Neural cell (in vitro differentiated cells): ENCODE measurements around the gene BICRAL. TPM values are rescaled to one million over a fixed set of nuclear protein-coding genes. Genes with fewer than 3 reads are reported as not detected.
"Not testable (repeated sequence)": the region's sequence is repeated elsewhere in the genome, so short reads cannot be mapped to it uniquely, and the experiment has no call there.

ENCODE experiments used
- H2AFZ ChIP-seq: fragments of 200-600, 300-800 bp; sonication (generic), shearing (Covaris generic); 2 replicates; pipeline ENCODE4 v1.6.0; 2014; ENCODE audit warnings: low read depth, mild to moderate bottlenecking, antibody characterized with exemption, low read length, moderate library complexity
- H3F3A ChIP-seq: fragments of 200-600 bp; shearing (Covaris generic); 2 replicates; pipeline ENCODE4 v1.6.1; 2016; ENCODE audit warnings: mild to moderate bottlenecking, moderate library complexity, mixed read lengths, antibody characterized with exemption, low read length; ENCODE audit not compliant: insufficient read depth, poor library complexity, severe bottlenecking
- H3K27ac ChIP-seq: fragments of 200-600, 300-800 bp; sonication (generic), shearing (Covaris generic); 2 replicates; pipeline ENCODE4 v1.5.1; 2014; ENCODE audit warnings: mild to moderate bottlenecking, low read length, moderate library complexity
- H3K27me3 ChIP-seq: fragments of 300-800, 200-600 bp; sonication (generic), shearing (Covaris generic); 2 replicates; pipeline ENCODE4 v1.6.0; 2014; ENCODE audit warnings: mild to moderate bottlenecking, low read depth, low read length, moderate library complexity; ENCODE audit not compliant: insufficient read depth
- H3K36me3 ChIP-seq: fragments of 300-800, 200-600 bp; sonication (generic), shearing (Covaris generic); 2 replicates; pipeline ENCODE4 v1.5.1; 2014; ENCODE audit warnings: mild to moderate bottlenecking, antibody characterized with exemption, low read length, moderate library complexity; ENCODE audit not compliant: insufficient read depth
- H3K4me2 ChIP-seq: fragments of 300-800, 200-600 bp; sonication (generic), shearing (Covaris generic); 2 replicates; pipeline ENCODE4 v1.6.0; 2014; ENCODE audit warnings: mild to moderate bottlenecking, low read length
- H3K4me3 ChIP-seq: fragments of 300-800, 200-600 bp; sonication (generic), shearing (Covaris generic); 2 replicates; pipeline ENCODE4 v1.5.1; 2014; ENCODE audit warnings: mild to moderate bottlenecking, low read length, moderate library complexity
- H3K79me2 ChIP-seq: fragments of 200-600 bp; shearing (Covaris generic); replicated peaks from 2 replicates; pipeline ENCODE4 v1.6.0; 2014; ENCODE audit warnings: mild to moderate bottlenecking, low read length, moderate library complexity; ENCODE audit not compliant: insufficient read depth
- H3K9ac ChIP-seq: fragments of 300-800, 200-600 bp; sonication (generic), shearing (Covaris generic); 2 replicates; pipeline ENCODE4 v1.6.1; 2016; ENCODE audit warnings: mild to moderate bottlenecking, low read length, mixed read lengths
- H3K9me2 ChIP-seq: fragments of 200-600 bp; shearing (Covaris generic); 2 replicates; pipeline ENCODE4 v1.6.1; 2016; ENCODE audit warnings: mild to moderate bottlenecking, low read length, mixed read lengths; ENCODE audit not compliant: insufficient read depth
- H3K9me3 ChIP-seq: fragments of 200-600, 300-800 bp; sonication (generic), shearing (Covaris generic); 2 replicates; pipeline ENCODE4 v1.6.1; 2016; ENCODE audit warnings: mild to moderate bottlenecking, mixed run types, low read length, moderate library complexity, mixed read lengths
- H4K20me1 ChIP-seq: fragments of 200-600 bp; shearing (Covaris generic); 2 replicates; pipeline ENCODE4 v1.6.1; 2016; ENCODE audit warnings: mild to moderate bottlenecking, mixed run types; ENCODE audit not compliant: insufficient read depth
- CTCF ChIP-seq: fragments of 450-650 bp; IDR thresholded peaks from 2 replicates; pipeline ENCODE4 v1.5.1; 2014; ENCODE audit warnings: antibody characterized with exemption, mild to moderate bottlenecking, moderate library complexity; ENCODE audit not compliant: poor library complexity, severe bottlenecking
- EP300 ChIP-seq: fragments of 450-650 bp; conservative IDR thresholded peaks from 2 replicates; pipeline ENCODE4 v1.6.1; 2014; ENCODE audit warnings: antibody characterized with exemption, mild to moderate bottlenecking, moderate library complexity; ENCODE audit not compliant: poor library complexity, severe bottlenecking
- EZH2 ChIP-seq: fragments of 200-600, 300-800 bp; shearing (Covaris generic), sonication (generic); IDR thresholded peaks from 2 replicates; pipeline ENCODE4 v1.6.1; 2014; ENCODE audit warnings: antibody characterized with exemption, low read length, borderline replicate concordance, mild to moderate bottlenecking; ENCODE audit not compliant: insufficient read depth, poor library complexity, severe bottlenecking
- MXI1 ChIP-seq: fragments of 450-650 bp; conservative IDR thresholded peaks from 2 replicates; pipeline ENCODE4 v1.6.1; 2014; ENCODE audit warnings: antibody characterized with exemption, mild to moderate bottlenecking; ENCODE audit not compliant: poor library complexity, severe bottlenecking
- POLR2AphosphoS5 ChIP-seq: IDR thresholded peaks from 2 replicates; pipeline ENCODE4 v1.6.1; 2012
- RAD21 ChIP-seq: fragments of 450-650 bp; conservative IDR thresholded peaks from 2 replicates; pipeline ENCODE4 v1.6.1; 2014; ENCODE audit warnings: antibody characterized with exemption, mild to moderate bottlenecking, moderate library complexity
- REST ChIP-seq: IDR thresholded peaks from 2 replicates; pipeline ENCODE4 v1.6.1; 2012; ENCODE audit warnings: borderline replicate concordance
- SMC3 ChIP-seq: fragments of 450-650 bp; conservative IDR thresholded peaks from 2 replicates; pipeline ENCODE4 v1.6.1; 2014; ENCODE audit warnings: antibody characterized with exemption, mild to moderate bottlenecking, moderate library complexity; ENCODE audit not compliant: poor library complexity
- TAF1 ChIP-seq: IDR thresholded peaks from 2 replicates; pipeline ENCODE4 v1.6.1; 2012; ENCODE audit warnings: low read depth
- polyA plus RNA-seq: library from polyadenylated mRNA; depleted of rRNA; stranded (reverse); fragments of >200 nt; gene quantifications from 2 replicates; pipeline ENCODE4 v1.2.3, GENCODE V29; 2014

The BICRAL gene
- polyA plus RNA-seq, 1 donor from 2014 or later, result 6.7 TPM

GRCh38 chr6:42813906-42814444 lies 32.1 kb downstream of the BICRAL start:
- no peak overlapping the region for H3K27ac ChIP-seq
- no peaks in the 10 kb centered on the region for H3K9me3 ChIP-seq
- no peak overlapping the region for H2AFZ ChIP-seq
- H3K4me3 ChIP-seq, result no peak overlapping the region
- H3F3A ChIP-seq, result no peaks in the 10 kb centered on the region
- no peak for TF ChIP-seq EP300
- TF ChIP-seq TAF1, result no peak
- TF ChIP-seq CTCF, result no peak
- TF ChIP-seq REST, result no peak
- no peak for TF ChIP-seq EZH2
- TF ChIP-seq RAD21, result no peak
- TF ChIP-seq SMC3, result no peak
- no peak for TF ChIP-seq MXI1
- TF ChIP-seq POLR2AphosphoS5, result no peak
- H3K4me2 ChIP-seq, result no peak overlapping the region
- H3K27me3 ChIP-seq, result no peaks in the 10 kb centered on the region
- H3K79me2 ChIP-seq, result no peaks in the 10 kb centered on the region
- H3K9ac ChIP-seq, result no peak overlapping the region
- no peaks in the 10 kb centered on the region for H4K20me1 ChIP-seq
- H3K9me2 ChIP-seq, result no peaks in the 10 kb centered on the region
- no peaks in the 10 kb centered on the region for H3K36me3 ChIP-seq

GRCh38 chr6:42815726-42816125 lies 33.9 kb downstream of the BICRAL start:
- H3K9me3 ChIP-seq, H3K9ac ChIP-seq, H3K4me2 ChIP-seq, H2AFZ ChIP-seq, H3K36me3 ChIP-seq, H3K9me2 ChIP-seq, H3K27me3 ChIP-seq, H4K20me1 ChIP-seq, H3K4me3 ChIP-seq, H3F3A ChIP-seq, H3K27ac ChIP-seq, H3K79me2 ChIP-seq: not testable (repeated sequence)

GRCh38 chr6:42817907-42818306 lies 36.1 kb downstream of the BICRAL start:
- Histone ChIP-seq H3F3A (no peaks in the 10 kb centered on the region), H3K79me2 (no peaks in the 10 kb centered on the region), H3K4me3 (no peak overlapping the region), H3K4me2 (no peak overlapping the region), H3K27ac (no peak overlapping the region), H3K27me3 (no peaks in the 10 kb centered on the region), H3K9me2 (no peaks in the 10 kb centered on the region), H2AFZ (no peak overlapping the region), H3K9ac (no peak overlapping the region), H3K9me3 (no peaks in the 10 kb centered on the region), H3K36me3 (no peaks in the 10 kb centered on the region), H4K20me1 (no peaks in the 10 kb centered on the region)
- TF ChIP-seq TAF1 (no peak), MXI1 (no peak), CTCF (no peak), REST (no peak), POLR2AphosphoS5 (no peak), RAD21 (no peak), EZH2 (no peak), SMC3 (no peak), EP300 (no peak)
